Small intestine (tissue), 7 donors: Measurements from ENCODE around the gene FMO3. TPM values are rescaled to one million over a fixed set of nuclear protein-coding genes. Genes with fewer than 3 reads are reported as not detected.

ENCODE experiments used
- DNase-seq, 2 donors: peaks; one replicate each; pipeline versions ENCODE4 v3.0.0 to v3.0.0-alpha.2; 2013
- FAIRE-seq: peaks from 2 replicates; lab custom pipeline; 2012; peaks lifted over from hg19 to GRCh38; lab: Jason Lieb, UNC
- H3K27ac ChIP-seq, 3 donors: one replicate each; pipeline ENCODE4 v1.5.1; 2013; ENCODE audit warnings: low read length in 2 of 3, mild to moderate bottlenecking in 2 of 3, control low read depth in 1 of 3, inconsistent platforms in 1 of 3, low read depth in 1 of 3, moderate library complexity in 1 of 3
- H3K27me3 ChIP-seq, 3 donors: one replicate each; pipeline ENCODE4 v1.6.1; 2013; ENCODE audit warnings: low read length in 3 of 3, inconsistent platforms in 1 of 3; ENCODE audit not compliant: control insufficient read depth in 3 of 3, insufficient read depth in 3 of 3
- H3K36me3 ChIP-seq, 3 donors: one replicate each; pipeline ENCODE4 v1.6.1; 2013; ENCODE audit warnings: low read length in 3 of 3, inconsistent platforms in 1 of 3, low read depth in 1 of 3, mild to moderate bottlenecking in 1 of 3, moderate library complexity in 1 of 3; ENCODE audit not compliant: control insufficient read depth in 3 of 3, insufficient read depth in 2 of 3
- H3K4me1 ChIP-seq, 3 donors: one replicate each; pipeline ENCODE4 v1.6.1; 2013; ENCODE audit warnings: low read length in 2 of 3, inconsistent platforms in 1 of 3, low read depth in 1 of 3, mild to moderate bottlenecking in 1 of 3, moderate library complexity in 1 of 3; ENCODE audit not compliant: control insufficient read depth in 3 of 3, insufficient read depth in 2 of 3
- H3K4me3 ChIP-seq, 3 donors: one replicate each; pipeline ENCODE4 v1.5.1; 2013; ENCODE audit warnings: low read length in 3 of 3, control low read depth in 1 of 3, inconsistent platforms in 1 of 3, low read depth in 1 of 3, mild to moderate bottlenecking in 1 of 3, moderate library complexity in 1 of 3
- H3K9me3 ChIP-seq, 2 donors: one replicate each; pipeline ENCODE4 v1.6.1; 2013; ENCODE audit warnings: low read depth in 1 of 2, low read length in 1 of 2; ENCODE audit not compliant: control insufficient read depth in 2 of 2, insufficient read depth in 1 of 2
- WGBS, 3 donors: extraction: QIAGEN DNeasy Blood & Tissue Kit; methylation state at CpG; one replicate each; pipeline ENCODE4 v1.1.7; 2013; 5-methylcytosine and 5-hydroxymethylcytosine counted together
- polyA plus RNA-seq, 4 donors: library from polyadenylated mRNA; stranded (reverse) in 3 of 4; unstranded in 1 of 4; fragments of 200-250 nt in 3 of 4; fragments of 120-200 nt in 1 of 4; gene quantifications; one replicate each; pipeline versions ENCODE4 v1.2.1 to v1.2.3, GENCODE V29; 2013
- donor health status: healthy with polysubstance abuse.
- donor health status: control.
- donor health status: control.
- donor health status: Bipolar disorder and iron deficiency.
- donor health status: healthy.

Gene FMO3
- polyA plus RNA-seq, 4 donors, result 0.18 to 2.4 (median 0.79) TPM; not detected in 1

- Histone ChIP-seq H3K36me3 (no peaks in the 10 kb centered on the region), H3K27ac (no peak overlapping the region)
These were observed 17.3 kb downstream of the FMO3 start for GRCh38 chr1:171107969-171108368.

GRCh38 chr1:171109966-171110365, 19.3 kb downstream of the FMO3 start:
- no peaks in the 10 kb centered on the region for H3K9me3 ChIP-seq
- no peaks in the 10 kb centered on the region for H3K4me1 ChIP-seq
- FAIRE-seq (no peak), DNase-seq (no peak)
- WGBS, 3 donors, result 80 to 89% (median 84%) methylated on average over 7 of the region's 7 CpGs
- no peak overlapping the region for H3K27ac ChIP-seq
- no peaks in the 10 kb centered on the region for H3K36me3 ChIP-seq
- no peak overlapping the region for H3K4me3 ChIP-seq
- no peaks in the 10 kb centered on the region for H3K27me3 ChIP-seq

More at GRCh38 chr1:171107969-171108368, 17.3 kb downstream of the FMO3 start:
- DNase-seq (no peak), FAIRE-seq (no peak)
- 84 to 91% (median 87%) methylated on average over 8 of the region's 8 CpGs for WGBS, 3 donors
- Histone ChIP-seq H3K9me3 (no peaks in the 10 kb centered on the region), H3K4me3 (no peak overlapping the region), H3K27me3 (no peaks in the 10 kb centered on the region), H3K4me1 (no peaks in the 10 kb centered on the region)

- no peaks in the 10 kb centered on the region for H3K27me3 ChIP-seq
- DNase-seq (no peak), FAIRE-seq (no peak)
- H3K36me3 ChIP-seq, result no peaks in the 10 kb centered on the region
- H3K4me1 ChIP-seq, result no peaks in the 10 kb centered on the region
- no peak overlapping the region for H3K4me3 ChIP-seq
- no peaks in the 10 kb centered on the region for H3K9me3 ChIP-seq
- WGBS, 3 donors, result 60 to 61% (median 60%) methylated on average over 7 of the region's 7 CpGs
- H3K27ac ChIP-seq, result no peak overlapping the region
These were observed 20.1 kb downstream of the FMO3 start for GRCh38 chr1:171110621-171111326.

GRCh38 chr1:171112119-171112518, 21.4 kb downstream of the FMO3 start:
- H3K27me3 ChIP-seq, result no peaks in the 10 kb centered on the region
- no peak overlapping the region for H3K4me3 ChIP-seq
- H3K36me3 ChIP-seq, result no peaks in the 10 kb centered on the region
- H3K4me1 ChIP-seq, result no peaks in the 10 kb centered on the region
- no peaks in the 10 kb centered on the region for H3K9me3 ChIP-seq
- FAIRE-seq (no peak), DNase-seq (no peak)
- 85 to 90% (median 88%) methylated on average over 3 of the region's 3 CpGs for WGBS, 3 donors
- H3K27ac ChIP-seq, result no peak overlapping the region

GRCh38 chr1:171113382-171113781, 22.7 kb downstream of the FMO3 start:
- FAIRE-seq, result no peak
- Histone ChIP-seq H3K4me1 (no peaks in the 10 kb centered on the region), H3K9me3 (no peaks in the 10 kb centered on the region), H3K4me3 (no peak overlapping the region), H3K27ac (no peak overlapping the region), H3K36me3 (no peaks in the 10 kb centered on the region), H3K27me3 (no peaks in the 10 kb centered on the region)
- 69 to 78% (median 70%) methylated on average over 3 of the region's 3 CpGs for WGBS, 3 donors
- DNase-seq, result no peak

- DNase-seq (no peak), FAIRE-seq (no peak)
- no peak overlapping the region for H3K27ac ChIP-seq
- no peaks in the 10 kb centered on the region for H3K27me3 ChIP-seq
- no peaks in the 10 kb centered on the region for H3K9me3 ChIP-seq
- no peaks in the 10 kb centered on the region for H3K4me1 ChIP-seq
- no peaks in the 10 kb centered on the region for H3K36me3 ChIP-seq
- 83 to 91% (median 85%) methylated on average over 2 of the region's 2 CpGs for WGBS, 3 donors
- H3K4me3 ChIP-seq, result no peak overlapping the region
These were observed 24.7 kb downstream of the FMO3 start for GRCh38 chr1:171115280-171115897.

GRCh38 chr1:171116676-171117075, 26.0 kb downstream of the FMO3 start:
- Histone ChIP-seq H3K36me3 (no peaks in the 10 kb centered on the region), H3K27me3 (no peaks in the 10 kb centered on the region), H3K4me1 (no peaks in the 10 kb centered on the region), H3K27ac (no peak overlapping the region), H3K9me3 (no peaks in the 10 kb centered on the region), H3K4me3 (no peak overlapping the region)
- 79 to 90% (median 88%) methylated on average over 1 of the region's 1 CpG for WGBS, 3 donors
- DNase-seq (no peak), FAIRE-seq (no peak)

GRCh38 chr1:171117085-171117484, 26.4 kb downstream of the FMO3 start:
- FAIRE-seq (no peak), DNase-seq (no peak)
- no peaks in the 10 kb centered on the region for H3K27me3 ChIP-seq
- 76 to 89% (median 89%) methylated on average over 6 of the region's 6 CpGs for WGBS, 3 donors
- H3K4me3 ChIP-seq, result no peak overlapping the region
- no peaks in the 10 kb centered on the region for H3K4me1 ChIP-seq
- H3K9me3 ChIP-seq, result no peaks in the 10 kb centered on the region
- no peaks in the 10 kb centered on the region for H3K36me3 ChIP-seq
- no peak overlapping the region for H3K27ac ChIP-seq
